ENCODE results near the gene ZNF770. TPM values are rescaled to one million over a fixed set of nuclear protein-coding genes. Genes with fewer than 3 reads are reported as not detected.

The ZNF770 gene
- total RNA-seq, result 50.1 and 50.6 TPM in 2 replicates

- Mint-ChIP-seq H3K27ac (peak within 1 kb of the TSS; percentile 96), H3K4me3 (peak within 1 kb of the TSS; percentile 97), H3K36me3 (ENCODE audit: low read depth) (peaks cover 21% of the 10 kb centered on the region), H3K27me3 (ENCODE audit: insufficient read depth) (no peaks in the 10 kb centered on the region), H3K9me3 (no peaks in the 10 kb centered on the region), H3K4me1 (ENCODE audit: low read depth) (peaks cover 44% of the 10 kb centered on the region)
- DNase-seq (ENCODE audit: low spot score), result peak; percentile 84
- intact Hi-C loops (cut with micrococcal nuclease), result loop anchor here (1.0 to 5.0 kb wide), 7 partner anchors 19 to 1589 kb away; partner anchors contain the start of genes AQR, AVEN, CDIN1 and DPH6
Observed at GRCh38 chr15:34988027-34988902, at the start of gene ZNF770. Gene ZNF770 (minus strand): TSS chr15:34988287. CDS start chr15:34983434, 4,853 bp downstream.

- Mint-ChIP-seq H3K27ac (no peak overlapping the region), H3K9me3 (no peaks in the 10 kb centered on the region), H3K27me3 (ENCODE audit: insufficient read depth) (no peaks in the 10 kb centered on the region), H3K36me3 (ENCODE audit: low read depth) (no peaks in the 10 kb centered on the region), H3K4me1 (ENCODE audit: low read depth) (no peaks in the 10 kb centered on the region), H3K4me3 (no peak overlapping the region)
- intact Hi-C loops (cut with micrococcal nuclease), result no loop called here
- no peak for DNase-seq (ENCODE audit: low spot score)
Observed at GRCh38 chr15:35028235-35028984, 40.3 kb upstream of the ZNF770 start.

GRCh38 chr15:35023804-35024203 lies 35.7 kb upstream of the ZNF770 start:
- Mint-ChIP-seq H3K27me3 (ENCODE audit: insufficient read depth) (peaks cover 8% of the 10 kb centered on the region), H3K36me3 (ENCODE audit: low read depth) (no peaks in the 10 kb centered on the region), H3K4me3 (no peak overlapping the region), H3K9me3 (no peaks in the 10 kb centered on the region), H3K4me1 (ENCODE audit: low read depth) (no peaks in the 10 kb centered on the region), H3K27ac (no peak overlapping the region)
- DNase-seq (ENCODE audit: low spot score), result no peak
- intact Hi-C loops (cut with micrococcal nuclease), result no loop called here

GRCh38 chr15:35020974-35021373 lies 32.9 kb upstream of the ZNF770 start:
- Mint-ChIP-seq H3K4me3 (no peak overlapping the region), H3K4me1 (ENCODE audit: low read depth) (no peaks in the 10 kb centered on the region), H3K27me3 (ENCODE audit: insufficient read depth) (peaks cover 8% of the 10 kb centered on the region), H3K27ac (no peak overlapping the region), H3K9me3 (no peaks in the 10 kb centered on the region), H3K36me3 (ENCODE audit: low read depth) (no peaks in the 10 kb centered on the region)
- no peak for DNase-seq (ENCODE audit: low spot score)
- intact Hi-C loops (cut with micrococcal nuclease), result no loop called here

GRCh38 chr15:35019404-35020327 lies 31.6 kb upstream of the ZNF770 start:
- intact Hi-C loops (cut with micrococcal nuclease), result no loop called here
- H3K9me3 Mint-ChIP-seq, result no peaks in the 10 kb centered on the region
- H3K27me3 Mint-ChIP-seq (ENCODE audit: insufficient read depth), result peaks cover 8% of the 10 kb centered on the region
- no peaks in the 10 kb centered on the region for H3K4me1 Mint-ChIP-seq (ENCODE audit: low read depth)
- no peak for DNase-seq (ENCODE audit: low spot score)
- no peaks in the 10 kb centered on the region for H3K36me3 Mint-ChIP-seq (ENCODE audit: low read depth)
- no peak overlapping the region for H3K27ac Mint-ChIP-seq
- H3K4me3 Mint-ChIP-seq, result peak overlapping the region; percentile 13

GRCh38 chr15:35014241-35014640 lies 26.2 kb upstream of the ZNF770 start:
- Mint-ChIP-seq H3K9me3 (no peaks in the 10 kb centered on the region), H3K36me3 (ENCODE audit: low read depth) (no peaks in the 10 kb centered on the region), H3K4me3 (no peak overlapping the region), H3K27ac (no peak overlapping the region), H3K4me1 (ENCODE audit: low read depth) (no peaks in the 10 kb centered on the region), H3K27me3 (ENCODE audit: insufficient read depth) (peaks cover 3% of the 10 kb centered on the region)
- intact Hi-C loops (cut with micrococcal nuclease), result no loop called here
- DNase-seq (ENCODE audit: low spot score), result no peak

- peaks cover 3% of the 10 kb centered on the region for H3K27me3 Mint-ChIP-seq (ENCODE audit: insufficient read depth)
- no peak for DNase-seq (ENCODE audit: low spot score)
- intact Hi-C loops (cut with micrococcal nuclease), result no loop called here
- H3K4me1 Mint-ChIP-seq (ENCODE audit: low read depth), result no peaks in the 10 kb centered on the region
- H3K9me3 Mint-ChIP-seq, result no peaks in the 10 kb centered on the region
- H3K4me3 Mint-ChIP-seq, result no peak overlapping the region
- no peak overlapping the region for H3K27ac Mint-ChIP-seq
- no peaks in the 10 kb centered on the region for H3K36me3 Mint-ChIP-seq (ENCODE audit: low read depth)
Observed at GRCh38 chr15:35013370-35013769, 25.3 kb upstream of the ZNF770 start.

GRCh38 chr15:35007397-35007796 lies 19.3 kb upstream of the ZNF770 start:
- Mint-ChIP-seq H3K27ac (no peak overlapping the region), H3K36me3 (ENCODE audit: low read depth) (no peaks in the 10 kb centered on the region), H3K4me3 (no peak overlapping the region), H3K4me1 (ENCODE audit: low read depth) (no peaks in the 10 kb centered on the region), H3K27me3 (ENCODE audit: insufficient read depth) (peaks cover 4% of the 10 kb centered on the region), H3K9me3 (no peaks in the 10 kb centered on the region)
- no peak for DNase-seq (ENCODE audit: low spot score)
- intact Hi-C loops (cut with micrococcal nuclease), result no loop called here

- Mint-ChIP-seq H3K36me3 (ENCODE audit: low read depth) (no peaks in the 10 kb centered on the region), H3K4me1 (ENCODE audit: low read depth) (no peaks in the 10 kb centered on the region), H3K9me3 (no peaks in the 10 kb centered on the region), H3K4me3 (no peak overlapping the region), H3K27ac (no peak overlapping the region), H3K27me3 (ENCODE audit: insufficient read depth) (peaks cover 4% of the 10 kb centered on the region)
- no peak for DNase-seq (ENCODE audit: low spot score)
- intact Hi-C loops (cut with micrococcal nuclease), result no loop called here
Observed at GRCh38 chr15:35005933-35006332, 17.8 kb upstream of the ZNF770 start.

GRCh38 chr15:35003928-35004327 lies 15.8 kb upstream of the ZNF770 start:
- Mint-ChIP-seq H3K27ac (no peak overlapping the region), H3K4me1 (ENCODE audit: low read depth) (no peaks in the 10 kb centered on the region), H3K36me3 (ENCODE audit: low read depth) (no peaks in the 10 kb centered on the region), H3K9me3 (no peaks in the 10 kb centered on the region), H3K27me3 (ENCODE audit: insufficient read depth) (peaks cover 2% of the 10 kb centered on the region), H3K4me3 (no peak overlapping the region)
- intact Hi-C loops (cut with micrococcal nuclease), result no loop called here
- DNase-seq (ENCODE audit: low spot score), result no peak

- no peak for DNase-seq (ENCODE audit: low spot score)
- Mint-ChIP-seq H3K4me3 (no peak overlapping the region), H3K27ac (no peak overlapping the region), H3K27me3 (ENCODE audit: insufficient read depth) (peaks cover 4% of the 10 kb centered on the region), H3K9me3 (no peaks in the 10 kb centered on the region), H3K36me3 (ENCODE audit: low read depth) (no peaks in the 10 kb centered on the region), H3K4me1 (ENCODE audit: low read depth) (no peaks in the 10 kb centered on the region)
- intact Hi-C loops (cut with micrococcal nuclease), result no loop called here
Observed at GRCh38 chr15:35000511-35000910, 12.4 kb upstream of the ZNF770 start.

- no peak overlapping the region for H3K4me3 Mint-ChIP-seq
- H3K36me3 Mint-ChIP-seq (ENCODE audit: low read depth), result no peaks in the 10 kb centered on the region
- H3K27ac Mint-ChIP-seq, result no peak overlapping the region
- H3K9me3 Mint-ChIP-seq, result no peaks in the 10 kb centered on the region
- H3K27me3 Mint-ChIP-seq (ENCODE audit: insufficient read depth), result peaks cover 5% of the 10 kb centered on the region
- intact Hi-C loops (cut with micrococcal nuclease), result no loop called here
- H3K4me1 Mint-ChIP-seq (ENCODE audit: low read depth), result no peaks in the 10 kb centered on the region
- no peak for DNase-seq (ENCODE audit: low spot score)
Observed at GRCh38 chr15:34999906-35000305, 11.8 kb upstream of the ZNF770 start.

Measured in activated T-helper 1 cell treated with anti-CD3 and anti-CD28 coated beads, Interleukin-12 subunit alpha, Interleukin-12 subunit beta, Interleukin-2, Interleukin-4 antibody, amounts not matched to agents 30 ng/mL and 10 ng/mL and 1 ng/mL, durations not matched to agents 14 hours and 24 hours and 36 hours (primary cell).